Lower lobe of right lung (tissue), 2 donors: ENCODE measurements around the gene EMC1. TPM values are rescaled to one million over a fixed set of nuclear protein-coding genes. Genes with fewer than 3 reads are reported as not detected.
"Not testable (repeated sequence)": the region's sequence is repeated elsewhere in the genome, so short reads cannot be mapped to it uniquely, and the experiment has no call there.

Experiments used
- ATAC-seq, 2 donors: fragments of 200-7000 bp; cut with Tn5 transposase; one replicate each; pipeline ENCODE4 v1.9.1; 2020 to 2022; ENCODE audit warnings: mild to moderate bottlenecking in 2 of 2, moderate library complexity in 2 of 2
- DNase-seq: peaks from one replicate; pipeline ENCODE4 v3.0.0-alpha.2; 2020
- H3K27ac ChIP-seq: fragments of 200-600 bp; one replicate; pipeline ENCODE4 v1.8.0; 2022
- H3K27me3 ChIP-seq: fragments of 200-600 bp; one replicate; pipeline ENCODE4 v1.8.0; 2022; ENCODE audit warnings: low read depth
- H3K36me3 ChIP-seq: fragments of 200-600 bp; one replicate; pipeline ENCODE4 v1.8.0; 2022; ENCODE audit warnings: mild to moderate bottlenecking
- H3K4me1 ChIP-seq: fragments of 200-600 bp; one replicate; pipeline ENCODE4 v1.8.0; 2022
- H3K4me3 ChIP-seq: fragments of 200-600 bp; one replicate; pipeline ENCODE4 v1.8.0; 2022; ENCODE audit warnings: mild to moderate bottlenecking
- H3K9me3 ChIP-seq: fragments of 200-600 bp; one replicate; pipeline ENCODE4 v1.8.0; 2022
- intact Hi-C: fragments of 100-400 bp; cut with DNase I; formaldehyde crosslinking; loops from one replicate; pipeline ENCODE4 v1.11.0; 2022
- total RNA-seq: library from RNA; stranded (reverse); fragmentation: NEBNext Ultra II Directional; extraction: Animal tissue kit (Norgen Biotek cat#: 25700); gene quantifications from one replicate; pipeline ENCODE4 v1.2.1, GENCODE V29; 2021
- TF ChIP-seq, protein P1 (sequence below): fragments of 200-600 bp; IDR thresholded peaks from one replicate; pipeline ENCODE4 v1.8.0; 2022; ENCODE audit warnings: antibody characterized with exemption, mild to moderate bottlenecking
- donor health status: DM: no; HTN: yes; CAD: no; lungs with severe emphysema.

EMC1 gene
- total RNA-seq, 1 donor from 2014 or later: 39.2 TPM

GRCh38 chr1:19187852-19188251 lies 63.5 kb downstream of the EMC1 start:
- Histone ChIP-seq H3K4me1 (no peaks in the 10 kb centered on the region), H3K27me3 (no peaks in the 10 kb centered on the region), H3K4me3 (no peak overlapping the region), H3K9me3 (no peaks in the 10 kb centered on the region), H3K36me3 (peaks cover 99% of the 10 kb centered on the region), H3K27ac (no peak overlapping the region)
- intact Hi-C loops: no loop called here
- TF ChIP-seq, protein P1, sequence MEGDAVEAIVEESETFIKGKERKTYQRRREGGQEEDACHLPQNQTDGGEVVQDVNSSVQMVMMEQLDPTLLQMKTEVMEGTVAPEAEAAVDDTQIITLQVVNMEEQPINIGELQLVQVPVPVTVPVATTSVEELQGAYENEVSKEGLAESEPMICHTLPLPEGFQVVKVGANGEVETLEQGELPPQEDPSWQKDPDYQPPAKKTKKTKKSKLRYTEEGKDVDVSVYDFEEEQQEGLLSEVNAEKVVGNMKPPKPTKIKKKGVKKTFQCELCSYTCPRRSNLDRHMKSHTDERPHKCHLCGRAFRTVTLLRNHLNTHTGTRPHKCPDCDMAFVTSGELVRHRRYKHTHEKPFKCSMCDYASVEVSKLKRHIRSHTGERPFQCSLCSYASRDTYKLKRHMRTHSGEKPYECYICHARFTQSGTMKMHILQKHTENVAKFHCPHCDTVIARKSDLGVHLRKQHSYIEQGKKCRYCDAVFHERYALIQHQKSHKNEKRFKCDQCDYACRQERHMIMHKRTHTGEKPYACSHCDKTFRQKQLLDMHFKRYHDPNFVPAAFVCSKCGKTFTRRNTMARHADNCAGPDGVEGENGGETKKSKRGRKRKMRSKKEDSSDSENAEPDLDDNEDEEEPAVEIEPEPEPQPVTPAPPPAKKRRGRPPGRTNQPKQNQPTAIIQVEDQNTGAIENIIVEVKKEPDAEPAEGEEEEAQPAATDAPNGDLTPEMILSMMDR: no peak
- DNase-seq (no peak), ATAC-seq (no peak)

- Histone ChIP-seq H3K9me3 (no peaks in the 10 kb centered on the region), H3K27me3 (no peaks in the 10 kb centered on the region), H3K36me3 (peaks cover 99% of the 10 kb centered on the region), H3K27ac (no peak overlapping the region), H3K4me1 (no peaks in the 10 kb centered on the region), H3K4me3 (no peak overlapping the region)
- intact Hi-C loops: no loop called here
- TF ChIP-seq, protein P1: no peak
- DNase-seq (no peak), ATAC-seq (no peak)
These were observed 65.3 kb downstream of the EMC1 start for GRCh38 chr1:19186001-19186400.

GRCh38 chr1:19182223-19182622 lies 69.1 kb downstream of the EMC1 start:
- no peak for ATAC-seq
- peaks cover 91% of the 10 kb centered on the region for H3K36me3 ChIP-seq
- intact Hi-C loops: no loop called here

GRCh38 chr1:19180265-19180657 lies 71.1 kb downstream of the EMC1 start:
- DNase-seq, H3K9me3 ChIP-seq, intact Hi-C loops, H3K4me1 ChIP-seq, ATAC-seq, H3K4me3 ChIP-seq, H3K27me3 ChIP-seq, H3K27ac ChIP-seq: not testable (repeated sequence)
- H3K36me3 ChIP-seq: peaks cover 91% of the 10 kb centered on the region

More at GRCh38 chr1:19182223-19182622, 69.1 kb downstream of the EMC1 start:
- Histone ChIP-seq H3K27me3 (no peaks in the 10 kb centered on the region), H3K9me3 (no peaks in the 10 kb centered on the region), H3K27ac (no peak overlapping the region), H3K4me3 (no peak overlapping the region), H3K4me1 (no peaks in the 10 kb centered on the region)
- no peak for DNase-seq
- TF ChIP-seq, protein P1: no peak

GRCh38 chr1:19179597-19180264 lies 71.6 kb downstream of the EMC1 start:
- Histone ChIP-seq H3K4me1 (no peaks in the 10 kb centered on the region), H3K36me3 (peaks cover 91% of the 10 kb centered on the region), H3K4me3 (no peak overlapping the region), H3K27me3 (no peaks in the 10 kb centered on the region), H3K27ac (no peak overlapping the region), H3K9me3 (no peaks in the 10 kb centered on the region)
- ATAC-seq (no peak), DNase-seq (no peak)
- intact Hi-C loops: no loop called here
- TF ChIP-seq, protein P1: no peak

DNA sequence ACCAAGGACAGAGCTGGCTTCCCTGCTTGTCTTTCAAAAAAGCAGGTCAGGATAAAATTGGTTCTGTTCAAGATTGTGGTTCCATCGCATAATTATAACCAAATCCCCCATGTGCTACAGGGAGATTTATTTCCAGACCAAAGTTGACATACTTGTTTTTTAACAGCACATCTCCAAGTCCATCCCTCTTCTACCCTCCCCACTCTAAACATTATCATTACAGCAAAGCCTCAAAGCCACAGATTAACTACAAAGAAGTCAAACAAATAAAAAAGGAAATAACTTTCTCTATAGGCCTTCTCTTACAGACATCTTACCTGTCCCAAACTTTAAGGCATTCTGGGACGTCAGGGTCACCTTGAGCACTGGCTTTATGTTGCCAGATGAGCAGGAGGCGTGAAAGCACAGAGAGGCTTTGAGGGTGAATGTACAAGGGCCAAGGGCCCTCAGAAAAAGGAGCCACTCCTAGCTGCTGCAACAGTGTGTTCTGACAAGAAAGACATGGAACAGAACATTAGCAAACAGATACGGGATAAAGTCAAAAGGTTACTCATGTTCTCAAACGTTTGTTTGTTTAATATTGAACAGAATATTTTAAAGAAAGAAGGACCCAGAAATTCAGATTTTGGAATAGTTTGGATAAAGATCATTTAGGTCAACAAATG lies 72.5 kb downstream of the EMC1 start:
- Histone ChIP-seq H3K27me3 (no peaks in the 10 kb centered on the region), H3K4me3 (no peak overlapping the region), H3K36me3 (peaks cover 91% of the 10 kb centered on the region), H3K27ac (no peak overlapping the region), H3K9me3 (no peaks in the 10 kb centered on the region), H3K4me1 (no peaks in the 10 kb centered on the region)
- DNase-seq: no peak
- peak in 1 of 2 donors; percentile 45 for ATAC-seq
- TF ChIP-seq, protein P1: no peak
- intact Hi-C loops: no loop called here
